IMR-90 (cell line): ENCODE data around the gene HES7.

Source experiments
- BHLHE40 ChIP-seq: fragments of 150-350 bp; IDR thresholded peaks from 2 replicates; pipeline ENCODE4 v1.6.1; 2016; ENCODE audit warnings: mild to moderate bottlenecking, low read depth, low read length
- CHD1 ChIP-seq: IDR thresholded peaks from 2 replicates; pipeline ENCODE4 v1.6.1; 2012; ENCODE audit warnings: low read depth, low read length, improper control_type of control experiment
- CTCF ChIP-seq: conservative IDR thresholded peaks from 2 replicates; pipeline ENCODE4 v1.5.1; 2012; ENCODE audit warnings: mild to moderate bottlenecking, low read depth, low read length, improper control_type of control experiment
- MAFK ChIP-seq: IDR thresholded peaks from 2 replicates; pipeline ENCODE4 v1.6.1; 2012; ENCODE audit warnings: low read depth, low read length, improper control_type of control experiment
- POLR2A ChIP-seq: IDR thresholded peaks from 2 replicates; pipeline ENCODE4 v1.6.1; 2012; ENCODE audit warnings: mild to moderate bottlenecking, low read depth, low read length
- RAD21 ChIP-seq: IDR thresholded peaks from 2 replicates; pipeline ENCODE4 v1.6.1; 2012; ENCODE audit warnings: low read length, improper control_type of control experiment
- RCOR1 ChIP-seq: IDR thresholded peaks from 2 replicates; pipeline ENCODE4 v1.6.1; 2012; ENCODE audit warnings: mild to moderate bottlenecking, low read length, improper control_type of control experiment; ENCODE audit not compliant: insufficient replicate concordance
- RFX5 ChIP-seq: IDR thresholded peaks from 2 replicates; pipeline ENCODE4 v1.8.0; 2012; ENCODE audit warnings: low read depth, mild to moderate bottlenecking, low read length, moderate library complexity
- SMC3 ChIP-seq: fragments of 150-350 bp; IDR thresholded peaks from 2 replicates; pipeline ENCODE4 v1.6.1; 2016; ENCODE audit warnings: low read depth, mild to moderate bottlenecking, antibody characterized with exemption, low read length, moderate library complexity
- TF ChIP-seq, protein P1 (sequence below): fragments of 150-350 bp; IDR thresholded peaks from 2 replicates; pipeline ENCODE4 v1.6.1; 2017; ENCODE audit warnings: mild to moderate bottlenecking, antibody characterized with exemption, low read length, low read depth

DNA sequence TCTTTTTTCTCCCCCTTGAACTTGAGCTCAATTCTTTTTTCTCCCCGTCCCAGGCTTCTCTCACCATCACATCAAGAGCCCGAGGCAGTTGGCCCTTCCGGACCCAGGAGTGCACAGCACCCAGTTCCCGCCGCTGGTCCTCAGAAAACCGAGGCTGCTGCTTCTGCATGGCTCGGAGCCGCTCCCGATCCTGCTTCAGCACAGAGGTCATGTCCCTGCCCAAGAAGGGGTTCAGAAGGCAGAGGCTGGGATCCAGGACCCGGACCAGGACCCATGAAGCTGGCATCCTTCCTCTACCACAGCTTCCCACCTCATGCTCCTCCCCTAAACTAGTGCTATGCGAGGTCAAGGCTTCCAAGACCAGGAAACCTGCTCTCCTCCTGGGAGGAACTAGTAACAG, 17.8 kb upstream of the HES7 start:
- TF ChIP-seq POLR2A (no peak), CTCF (no peak), SMC3 (no peak), RAD21 (no peak), RFX5 (no peak), MAFK (no peak), CHD1 (no peak), RCOR1 (no peak), BHLHE40 (no peak)
- TF ChIP-seq, protein P1, sequence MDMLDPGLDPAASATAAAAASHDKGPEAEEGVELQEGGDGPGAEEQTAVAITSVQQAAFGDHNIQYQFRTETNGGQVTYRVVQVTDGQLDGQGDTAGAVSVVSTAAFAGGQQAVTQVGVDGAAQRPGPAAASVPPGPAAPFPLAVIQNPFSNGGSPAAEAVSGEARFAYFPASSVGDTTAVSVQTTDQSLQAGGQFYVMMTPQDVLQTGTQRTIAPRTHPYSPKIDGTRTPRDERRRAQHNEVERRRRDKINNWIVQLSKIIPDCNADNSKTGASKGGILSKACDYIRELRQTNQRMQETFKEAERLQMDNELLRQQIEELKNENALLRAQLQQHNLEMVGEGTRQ: no peak
